Stimulated activated CD4-positive, alpha-beta T cell treated with anti-CD3 and anti-CD28 coated beads, Interleukin-2, amount 100 ng/mL, for 48 hours (primary cell): Measurements from ENCODE around the gene BBLN.

Experiments
- DNase-seq, 2 donors: peaks; one replicate each; pipeline ENCODE4 v3.0.0-alpha.2; 2020

BBLN gene

DNA sequence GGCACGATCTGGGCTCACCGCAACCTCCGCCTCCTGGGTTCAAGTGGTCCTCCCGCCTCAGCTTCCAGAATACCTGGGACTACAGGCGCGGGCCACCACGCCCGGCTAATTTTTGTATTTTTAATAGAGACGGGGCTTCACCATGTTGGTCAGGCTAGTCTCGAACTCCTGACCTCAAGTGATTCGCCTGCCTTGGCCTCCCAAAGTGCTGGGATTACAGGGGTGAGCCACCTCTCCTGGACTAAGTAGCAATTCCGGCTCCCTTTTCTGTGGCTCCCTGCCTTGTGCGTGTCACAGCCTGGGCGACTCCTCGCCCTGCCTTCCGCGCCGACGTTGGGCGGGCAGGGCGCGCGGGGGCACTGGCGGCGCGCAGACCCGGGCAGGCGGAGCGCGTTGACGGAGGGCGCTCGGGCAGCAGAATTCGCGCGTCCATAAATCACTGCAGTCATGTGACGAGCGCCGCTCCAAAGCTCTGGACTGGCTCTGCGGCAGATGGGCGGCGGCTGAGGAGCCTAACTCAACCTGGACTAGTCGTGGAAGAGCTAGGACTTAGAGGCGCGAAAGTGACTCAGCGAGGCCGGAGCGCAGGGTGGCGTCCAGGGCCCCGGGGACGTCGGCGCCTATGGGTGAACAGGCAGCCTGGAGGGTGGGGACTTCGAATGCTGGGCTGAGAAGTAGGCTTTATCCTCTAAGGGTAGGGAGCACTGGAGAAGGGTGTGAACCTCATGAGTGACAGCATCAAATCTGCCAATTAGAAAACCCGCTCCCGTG lies 32.7 kb downstream of the BBLN start:
- no peak for DNase-seq

DNA sequence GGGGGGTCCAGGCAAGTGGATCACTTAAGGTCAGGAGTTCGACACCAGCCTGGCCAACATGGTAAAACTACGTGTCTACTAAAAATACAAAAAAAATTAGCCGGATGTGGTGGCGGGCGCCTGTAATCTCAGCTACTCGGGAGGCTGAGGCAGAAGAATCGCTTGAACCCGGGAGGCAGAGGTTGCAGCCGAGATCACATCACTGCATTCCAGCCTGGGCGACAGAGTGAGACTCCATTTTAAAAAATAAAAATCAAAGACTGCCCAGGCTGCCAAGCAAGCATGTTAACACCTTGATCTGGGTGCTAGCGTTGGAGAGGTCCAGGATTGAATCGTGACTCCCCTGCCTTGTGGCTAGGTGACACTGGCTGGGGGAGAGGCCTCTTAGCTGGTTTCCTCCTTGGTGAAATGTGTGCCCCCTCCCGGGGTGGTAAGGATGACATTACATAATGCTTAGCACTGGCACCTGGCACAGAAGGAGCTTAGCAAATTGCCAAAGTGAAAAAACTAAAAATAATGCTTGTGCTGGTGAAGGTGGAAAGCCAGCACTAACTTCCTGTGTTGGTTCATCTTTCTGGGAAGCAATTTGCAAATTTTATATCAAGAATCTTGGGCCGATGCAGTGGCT lies 33.5 kb downstream of the BBLN start:
- DNase-seq, result no peak

DNA sequence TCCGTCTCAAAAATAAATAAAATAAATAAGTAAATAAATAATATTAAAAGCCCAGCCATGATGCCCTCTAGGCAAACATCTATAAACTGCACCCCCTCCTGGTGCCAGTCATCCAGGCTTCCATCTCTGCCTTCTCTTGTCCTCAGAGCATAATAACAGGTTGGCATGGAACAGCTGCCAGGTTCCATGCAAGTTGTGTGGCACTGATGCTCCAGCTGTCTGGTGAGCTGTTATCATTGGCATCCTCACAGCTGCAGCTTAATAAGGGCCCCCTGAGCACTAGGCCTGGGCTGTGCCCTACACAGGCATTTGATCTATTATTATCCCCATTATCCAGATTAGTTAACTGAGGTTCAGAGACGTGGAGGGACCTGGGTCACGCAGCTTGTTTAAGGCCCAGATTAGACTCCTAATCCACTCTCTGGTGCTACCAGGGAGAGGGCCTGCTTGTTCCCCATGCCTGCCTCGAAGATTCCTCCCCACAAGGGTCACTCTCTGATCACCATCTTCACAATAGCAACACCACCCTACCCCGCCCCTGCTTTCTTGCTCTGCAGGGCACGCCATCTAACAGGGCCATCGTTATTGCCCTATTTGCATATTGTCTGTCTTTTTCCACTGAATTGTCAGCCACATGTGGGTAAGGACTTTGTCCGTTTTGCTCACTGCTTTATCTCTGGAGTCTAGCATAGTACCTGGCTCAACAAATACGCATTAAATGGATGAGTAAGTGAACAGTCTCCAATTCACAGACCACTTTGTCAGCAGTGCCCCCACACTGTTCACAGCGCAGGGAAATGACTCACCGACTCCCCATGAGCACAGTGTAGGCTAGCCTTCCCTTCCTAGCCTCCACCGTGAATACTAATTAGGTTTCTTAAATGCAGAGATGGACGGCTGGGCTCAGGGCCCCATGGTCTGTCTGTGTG lies 41.6 kb downstream of the BBLN start:
- DNase-seq, result no peak

DNA sequence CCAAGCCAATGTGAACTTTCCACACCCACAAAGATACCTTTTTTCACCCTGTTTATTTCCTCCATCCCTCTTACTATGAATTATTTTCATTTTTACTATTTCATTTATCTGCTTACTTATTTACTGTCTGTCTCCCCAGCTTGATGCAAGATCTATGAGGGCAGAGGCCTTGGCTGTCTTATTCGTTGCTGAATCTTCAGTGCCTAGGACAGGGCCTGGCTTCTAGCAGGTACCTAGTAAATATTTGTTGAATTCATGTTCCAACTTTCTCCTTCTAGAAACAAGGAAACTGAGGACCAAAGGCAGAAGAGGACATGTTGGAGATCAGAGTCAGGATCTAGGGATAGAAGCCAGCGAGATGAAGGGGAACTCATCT lies 42.6 kb downstream of the BBLN start:
- no peak for DNase-seq

DNA sequence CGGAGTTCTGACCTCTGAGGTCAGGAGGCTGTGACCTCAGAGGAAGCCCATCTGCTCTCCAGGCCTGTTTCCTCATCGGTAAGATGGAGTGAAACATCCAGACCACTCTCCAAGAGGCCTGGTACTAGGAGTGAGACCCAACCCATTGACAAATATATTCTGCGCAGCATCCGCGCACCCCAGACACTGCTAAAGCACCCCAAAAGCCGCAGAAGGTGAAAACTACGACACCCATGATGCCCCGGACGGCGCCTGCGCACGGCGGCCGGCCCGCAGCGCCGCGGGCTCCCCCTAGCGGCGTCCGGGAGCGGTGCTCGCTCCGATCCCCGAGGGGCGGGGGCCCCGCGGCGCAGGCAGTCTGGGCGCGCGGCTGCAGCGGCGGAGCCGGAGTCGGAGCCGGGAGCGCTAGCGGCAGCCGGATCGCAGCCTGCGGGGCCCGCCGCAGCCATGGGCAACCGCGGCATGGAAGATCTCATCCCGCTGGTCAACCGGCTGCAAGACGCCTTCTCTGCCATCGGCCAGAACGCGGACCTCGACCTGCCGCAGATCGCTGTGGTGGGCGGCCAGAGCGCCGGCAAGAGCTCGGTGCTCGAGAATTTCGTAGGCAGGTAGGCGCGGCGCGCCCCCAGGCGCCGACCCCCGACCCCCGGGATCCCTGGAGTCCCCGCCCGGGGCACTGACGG lies 43.1 kb downstream of the BBLN start, which contains the start of gene DNM1:
Gene DNM1 (plus strand): TSS at position 356 of the 683 bp plus-strand sequence. CDS start 92 bp downstream, at position 448.
- DNase-seq, result peak; percentile 53 to 75

DNA sequence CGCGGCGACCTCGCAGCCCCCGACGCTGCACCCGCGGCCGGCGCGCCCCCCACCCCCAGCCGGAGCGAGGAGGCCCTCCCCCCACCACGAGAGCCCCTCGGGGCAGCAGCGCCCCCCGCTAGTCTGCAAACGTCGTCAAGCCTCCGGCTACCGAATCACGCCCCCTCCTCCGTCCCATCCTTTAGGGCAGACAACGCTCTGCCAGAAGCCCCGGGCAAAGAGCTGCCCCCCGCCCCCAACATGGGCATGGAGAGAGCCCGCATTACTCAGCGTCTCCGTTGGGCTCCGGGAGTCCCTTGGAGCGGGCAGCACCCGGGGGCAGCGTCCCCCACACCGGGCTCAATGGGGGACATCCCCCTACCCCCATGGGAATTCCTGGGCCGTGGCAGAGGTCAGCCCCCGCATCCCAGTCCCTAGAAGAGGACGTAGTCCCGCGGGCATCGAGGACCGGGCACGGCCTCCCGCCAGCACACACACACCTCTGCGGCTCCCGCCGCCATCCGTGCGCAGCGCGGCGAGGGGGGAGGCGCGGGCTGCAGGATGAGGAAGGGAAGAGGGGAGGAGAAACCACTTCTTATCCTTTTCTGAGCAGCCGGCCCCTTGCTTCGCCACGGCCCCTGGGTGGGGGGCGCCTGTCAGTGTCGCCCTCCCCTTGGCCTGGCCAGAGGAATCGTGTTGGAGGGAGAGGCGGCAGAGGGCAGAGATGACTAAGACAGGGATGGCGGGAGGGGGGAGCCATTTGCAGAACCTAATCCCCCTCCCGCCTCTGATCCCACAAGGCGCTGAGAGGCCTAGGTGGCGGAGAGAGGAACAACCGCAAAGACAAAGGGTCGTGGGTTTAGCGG lies 43.9 kb downstream of the BBLN start:
- no peak for DNase-seq

DNA sequence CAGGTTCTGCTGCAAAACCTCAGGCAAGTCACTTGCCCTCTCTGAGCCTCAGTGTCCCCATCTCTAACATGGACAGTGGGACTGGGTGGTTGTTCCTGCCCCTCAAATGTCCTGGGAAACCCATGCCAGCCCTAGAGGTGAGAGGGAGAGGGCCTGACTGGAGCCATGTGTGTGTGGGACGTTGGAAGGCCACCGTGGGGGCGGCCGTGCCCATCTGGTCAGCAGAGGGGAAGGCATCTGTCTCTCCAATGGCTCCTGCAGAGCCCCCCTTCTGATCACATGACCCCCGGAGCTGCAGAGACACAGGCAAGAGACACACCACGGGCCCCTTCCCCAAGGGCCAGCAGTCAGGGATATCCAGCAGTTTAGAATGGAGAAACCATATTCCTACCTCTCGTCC lies 44.8 kb downstream of the BBLN start:
- DNase-seq, result no peak

DNA sequence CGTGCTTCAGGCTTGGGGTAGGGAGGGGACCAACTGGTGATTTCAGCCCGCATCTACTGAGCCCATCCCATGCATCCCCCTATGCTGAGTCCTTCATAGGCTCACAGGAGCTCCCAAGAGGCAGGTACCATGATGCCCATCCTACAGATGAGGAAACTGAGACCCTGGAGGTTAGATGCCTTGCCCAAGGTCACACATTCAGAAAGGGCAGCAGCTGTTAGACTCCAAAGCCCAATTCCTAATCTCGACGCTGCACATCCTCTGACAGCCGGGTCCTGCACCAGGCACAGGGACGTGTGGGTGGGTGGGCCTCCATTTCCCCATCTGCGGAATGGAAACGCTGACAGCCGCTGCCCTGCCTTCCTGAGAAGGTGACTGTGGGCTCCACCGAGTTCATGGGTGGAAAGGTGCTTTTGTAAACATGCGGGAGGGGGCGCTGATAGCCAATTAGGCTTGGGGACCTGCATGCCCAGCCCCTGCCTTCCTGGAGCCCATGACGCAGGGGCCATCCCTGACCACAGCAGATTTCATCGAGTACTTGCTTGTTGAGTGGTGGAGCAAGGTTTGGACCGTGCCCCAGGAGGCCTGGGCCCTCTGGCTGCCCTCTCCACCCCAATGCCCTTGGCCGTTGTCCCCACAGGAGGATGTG lies 45.4 kb downstream of the BBLN start:
- no peak for DNase-seq

DNA sequence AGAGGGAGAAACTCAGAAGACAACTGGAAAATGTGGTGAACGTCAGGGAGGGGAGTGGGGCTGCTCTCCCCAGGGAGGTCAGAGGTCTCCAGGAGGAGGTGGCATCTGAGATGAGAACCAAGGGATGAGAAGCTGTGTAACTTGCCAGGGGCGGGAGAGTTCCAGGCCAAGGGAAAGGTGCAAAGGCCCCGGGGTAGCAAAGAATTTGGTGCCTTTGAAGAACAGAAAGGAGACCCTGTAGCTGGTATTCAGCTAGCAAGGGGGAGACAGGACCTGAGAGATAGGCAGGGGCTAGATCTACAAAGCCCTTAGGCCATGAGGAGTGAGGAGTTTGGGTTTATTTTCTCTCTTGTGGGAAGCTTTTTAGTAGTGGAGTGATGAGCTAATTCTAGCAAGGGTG lies 46.4 kb downstream of the BBLN start:
- DNase-seq, result no peak

DNA sequence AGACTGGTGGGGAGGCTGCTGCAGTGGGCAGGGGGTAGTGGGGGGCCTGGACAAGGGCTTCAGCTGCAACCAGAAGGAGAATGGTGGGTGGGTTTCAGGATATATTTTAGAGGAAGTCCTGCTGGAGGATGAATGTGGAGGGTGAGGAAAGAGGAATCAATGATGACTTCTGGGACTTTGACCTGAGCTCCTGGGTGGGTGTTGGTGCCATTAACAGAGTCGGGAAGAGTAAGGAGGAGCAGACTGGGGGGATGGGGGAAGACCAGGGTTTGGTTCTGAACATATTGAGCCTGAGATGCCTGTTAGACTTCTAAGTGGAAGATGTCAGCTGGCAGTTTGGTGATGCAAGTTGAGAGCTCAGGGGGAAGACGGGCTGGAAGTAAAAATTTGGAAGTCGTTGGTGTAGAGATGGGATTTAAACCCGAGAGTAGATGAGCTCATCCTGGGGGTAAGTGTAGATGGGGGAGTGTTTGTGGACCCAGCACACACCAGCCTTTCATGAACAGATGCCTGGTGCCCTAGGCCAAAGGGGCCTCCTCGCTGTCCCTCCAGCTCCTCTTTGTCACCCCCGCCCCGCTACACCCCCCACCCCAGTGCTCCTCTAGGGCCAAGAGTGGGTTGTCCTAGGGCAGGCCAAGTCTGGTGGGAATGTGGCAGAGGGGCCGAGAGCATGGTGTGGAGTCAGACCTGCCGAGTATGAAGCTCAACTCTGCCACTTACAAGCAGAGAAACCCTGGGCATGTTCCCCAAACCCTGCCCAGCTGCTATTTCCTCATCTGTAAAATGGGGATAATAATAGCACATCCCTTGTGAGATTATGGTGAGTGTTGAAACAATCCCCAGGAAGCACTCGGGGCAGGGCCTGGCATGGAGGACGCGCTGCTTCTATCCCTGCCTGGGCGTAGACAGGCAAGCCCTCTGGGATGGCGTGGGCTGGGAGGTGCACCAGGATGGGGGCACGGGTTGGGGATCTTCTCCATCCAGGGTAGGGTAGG lies 47.1 kb downstream of the BBLN start:
- no peak for DNase-seq

DNA sequence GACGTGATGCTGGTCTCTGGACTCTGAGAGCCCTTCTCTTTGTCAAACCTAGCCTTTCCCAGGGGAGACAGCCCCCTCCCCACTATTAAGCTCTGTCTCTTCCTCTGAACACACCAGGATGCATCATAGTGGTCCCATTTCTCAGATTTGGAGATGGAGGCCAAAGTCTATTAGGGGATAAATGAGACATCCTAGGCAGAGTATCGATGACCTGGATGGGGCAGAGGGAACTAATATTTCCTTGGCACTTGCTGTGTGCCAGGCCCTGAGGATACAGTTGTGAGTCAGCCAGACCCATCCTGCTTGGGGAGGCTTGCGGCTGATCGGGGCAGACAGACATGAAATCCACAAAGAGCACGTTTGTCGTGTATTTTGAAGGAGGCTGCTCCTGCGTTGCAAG lies 48.3 kb downstream of the BBLN start:
- no peak for DNase-seq

DNA sequence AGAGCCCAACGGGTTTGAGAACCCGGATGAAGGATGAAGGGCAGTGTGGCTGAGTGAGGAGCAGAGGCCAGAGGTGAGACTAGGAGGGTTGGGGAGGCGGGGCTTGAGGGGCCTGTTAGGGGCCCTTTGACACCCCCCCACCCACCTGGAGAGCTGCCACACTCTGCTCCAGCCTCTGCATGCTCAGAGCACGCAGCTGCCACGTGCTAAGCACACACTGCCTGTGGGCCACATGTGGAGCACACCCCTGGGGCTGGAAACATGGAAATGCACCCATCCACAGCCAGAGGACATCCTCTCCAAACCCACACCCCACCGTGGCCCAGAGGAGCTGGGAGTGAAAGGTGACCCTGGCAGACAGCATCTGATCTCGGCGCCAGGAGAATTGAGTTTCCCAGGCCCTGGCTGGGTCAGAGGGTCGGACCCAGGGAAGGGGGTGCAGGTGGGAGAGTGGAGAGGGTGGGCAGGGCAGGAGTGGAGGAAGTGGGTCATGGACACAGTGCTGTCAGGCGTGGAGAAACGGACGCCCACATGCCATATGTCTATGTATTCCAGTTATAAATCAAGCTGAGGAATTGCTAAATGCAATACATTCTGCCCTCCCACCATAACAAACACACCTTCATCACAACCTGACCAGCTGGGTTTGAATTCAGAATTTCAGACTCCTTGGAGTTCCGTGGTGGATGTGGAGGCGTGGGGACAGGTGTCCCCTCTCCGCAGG lies 49.0 kb downstream of the BBLN start:
- DNase-seq, result no peak

DNA sequence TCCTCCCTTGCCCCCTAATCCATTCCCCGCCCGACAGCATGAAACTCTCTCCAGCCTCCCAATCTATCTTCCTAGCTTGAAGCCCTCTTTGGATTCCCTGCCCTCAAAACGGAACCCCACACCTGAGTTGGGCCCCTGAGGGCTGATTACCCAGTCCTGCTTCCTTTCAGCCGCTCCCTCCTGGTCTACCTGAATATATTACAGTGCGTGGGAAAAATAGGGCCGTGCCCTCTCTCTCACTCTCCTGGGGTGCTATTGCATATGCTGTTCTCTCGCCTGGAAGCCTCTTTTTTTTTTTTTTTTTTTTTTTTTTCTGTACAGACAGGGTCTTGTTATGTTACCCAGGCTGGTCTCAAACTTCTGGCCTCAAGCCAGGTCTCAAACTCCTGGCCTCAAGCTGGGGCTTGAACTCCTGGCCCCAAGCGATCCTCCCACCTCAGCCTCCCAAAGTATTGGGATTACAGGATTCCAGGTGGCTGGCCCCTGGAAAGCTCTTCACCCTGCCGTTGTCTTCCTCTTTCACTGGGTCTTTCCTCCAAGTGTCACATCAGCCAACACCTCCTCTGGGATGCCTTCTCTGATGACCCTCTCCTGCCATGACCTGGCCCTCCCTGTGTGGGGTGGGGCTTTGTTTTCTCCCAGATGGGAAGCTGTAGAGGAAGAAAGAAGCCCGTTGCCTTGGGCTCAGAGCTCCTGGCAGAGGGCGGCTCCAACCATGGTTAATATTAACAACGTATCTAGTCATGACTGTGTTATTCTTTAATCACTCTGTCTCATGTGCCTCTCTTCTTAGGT lies 51.3 kb downstream of the BBLN start:
- DNase-seq, result no peak

DNA sequence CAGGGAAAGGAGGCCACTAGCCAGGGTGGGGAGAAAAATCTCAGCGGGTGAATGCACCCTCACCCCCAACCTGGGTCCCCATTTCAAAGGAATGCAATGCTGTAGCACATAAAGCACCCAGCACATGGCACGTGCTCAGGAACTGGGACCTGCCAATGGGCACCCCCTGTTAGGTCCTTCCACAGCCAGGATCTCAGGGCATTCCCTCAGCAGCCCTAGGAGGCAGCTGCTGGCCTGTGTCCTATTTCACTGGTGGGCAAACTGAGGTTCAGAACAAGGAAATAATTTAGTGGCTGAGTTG lies 51.9 kb downstream of the BBLN start:
- no peak for DNase-seq
